ENCODE data around the gene HMCN1. TPM values are rescaled to one million over a fixed set of nuclear protein-coding genes. Genes with fewer than 3 reads are reported as not detected.
A peak's percentile ranks its signal among the peaks of the same experiment; 100 is the strongest.

Gene HMCN1
- polyA plus RNA-seq, 1 of the 3 experiments (the other 2 are of a cell fraction), result 59.5 TPM

GRCh38 chr1:185864889-185865517 lies 130.8 kb downstream of the HMCN1 start (continued):
- TF ChIP-seq MXI1 (IDR thresholded peaks at IDR 0.05; ENCODE audit: low read depth, low read length), result no peak
- no peak for TF ChIP-seq MEF2A (IDR thresholded peaks at IDR 0.05; ENCODE audit: borderline replicate concordance, low read depth)
- TF ChIP-seq RFX5 (IDR thresholded peaks at IDR 0.05; ENCODE audit: low read length), result no peak
- no peak for TF ChIP-seq CHD2 (IDR thresholded peaks at IDR 0.05; ENCODE audit: low read length, partially characterized antibody)
- TF ChIP-seq JUND (IDR thresholded peaks at IDR 0.05), result peak; percentile 82
- TF ChIP-seq CTCF (IDR thresholded peaks at IDR 0.05), result no peak
- no peak for TF ChIP-seq RAD21 (IDR thresholded peaks at IDR 0.05; ENCODE audit: low read length)
- TF ChIP-seq YY1 (IDR thresholded peaks at IDR 0.05; ENCODE audit: low read depth), result no peak
- no peak for TF ChIP-seq FOXM1 (IDR thresholded peaks at IDR 0.05; ENCODE audit: low read depth)
- peak; percentile 84 for TF ChIP-seq FOSL2 (IDR thresholded peaks at IDR 0.05; ENCODE audit: borderline replicate concordance, low read depth)

- H3K4me1 ChIP-seq (ENCODE audit: control insufficient read depth in 1 of 2, insufficient read depth in 2 of 2, low read depth in 1 of 2, low read length in 1 of 2), result no peaks in the 10 kb centered on the region; a peak in 2 of 4 replicates
- H3K9me2 ChIP-seq, result no peaks in the 10 kb centered on the region
- peaks cover 13% of the 10 kb centered on the region for H3F3A ChIP-seq (replicated peaks; ENCODE audit: insufficient read depth)
- ChIA-PET CTCF (no interaction called here), POLR2A (no interaction called here)
- TF ChIP-seq REST (IDR thresholded peaks at IDR 0.05; ENCODE audit: low read depth, low read length) (no peak), FOSL2 (IDR thresholded peaks at IDR 0.05; ENCODE audit: borderline replicate concordance, low read depth) (no peak), NFIC (IDR thresholded peaks at IDR 0.05; ENCODE audit: borderline replicate concordance) (no peak), USF2 (IDR thresholded peaks at IDR 0.05; ENCODE audit: borderline replicate concordance, low read depth, low read length) (no peak), RCOR1 (IDR thresholded peaks at IDR 0.05; ENCODE audit: low read length) (no peak), USF1 (IDR thresholded peaks at IDR 0.05; ENCODE audit: borderline replicate concordance, low read depth) (no peak), POLR2AphosphoS5 (IDR thresholded peaks at IDR 0.05; ENCODE audit: low read depth, low read length) (no peak), MXI1 (IDR thresholded peaks at IDR 0.05; ENCODE audit: low read depth, low read length) (no peak), CHD2 (IDR thresholded peaks at IDR 0.05; ENCODE audit: low read length, partially characterized antibody) (no peak), FOXJ3 (CRISPR knock-in tag; IDR thresholded peaks at IDR 0.05) (no peak), MAX (IDR thresholded peaks at IDR 0.05; ENCODE audit: low read depth) (no peak), TEAD4 (IDR thresholded peaks at IDR 0.05; ENCODE audit: borderline replicate concordance, insufficient read depth) (no peak), GATA2 (CRISPR knock-in tag; IDR thresholded peaks at IDR 0.05) (no peak), MEF2A (IDR thresholded peaks at IDR 0.05; ENCODE audit: borderline replicate concordance, low read depth) (no peak), RXRA (IDR thresholded peaks at IDR 0.05; ENCODE audit: borderline replicate concordance, low read depth) (no peak)
- no peak overlapping the region for H3K9ac ChIP-seq
- no peaks in the 10 kb centered on the region for H3K27me3 ChIP-seq (ENCODE audit: insufficient read depth)
- H3K9me3 ChIP-seq, result no peaks in the 10 kb centered on the region
- H3K36me3 ChIP-seq (replicated peaks in 1 of 2; ENCODE audit: control insufficient read depth in 1 of 2, insufficient read depth in 2 of 2, low read length in 1 of 2), result peaks cover 3 to 17% of the 10 kb centered on the region in 2 experiments
- H3K4me3 ChIP-seq (ENCODE audit: low read depth in 2 of 2, low read length in 1 of 2), result no peak overlapping the region
- 29% methylated on average over 2 of the region's 2 CpGs for WGBS (ENCODE audit: low lambda C conversion rate)
- no peak overlapping the region for H3K4me2 ChIP-seq
- no peak overlapping the region for H2AFZ ChIP-seq (ENCODE audit: low read depth)
- no peak for DNase-seq
- peak overlapping the region in 1 of 2 experiments; percentile 2; a peak in 1 of 4 replicates for H3K27ac ChIP-seq (ENCODE audit: low read depth in 2 of 2, low read length in 1 of 2)
- no peaks in the 10 kb centered on the region for H4K20me1 ChIP-seq (ENCODE audit: insufficient read depth)
- no peaks in the 10 kb centered on the region for H3K79me2 ChIP-seq (ENCODE audit: insufficient read depth)
Observed at GRCh38 chr1:185869590-185869989, 135.4 kb downstream of the HMCN1 start.
